NK-92 (cell line): ENCODE measurements around the gene ZEB2.

ENCODE experiments used
- DNase-seq: peaks from one replicate; lab custom pipeline; 2025; ENCODE audit not compliant: unreplicated experiment; lab: John Stamatoyannopoulos, UW

Gene ZEB2

GRCh38 chr2:144361742-144362141 lies 158.2 kb downstream of the ZEB2 start:
- DNase-seq = no peak

DNA sequence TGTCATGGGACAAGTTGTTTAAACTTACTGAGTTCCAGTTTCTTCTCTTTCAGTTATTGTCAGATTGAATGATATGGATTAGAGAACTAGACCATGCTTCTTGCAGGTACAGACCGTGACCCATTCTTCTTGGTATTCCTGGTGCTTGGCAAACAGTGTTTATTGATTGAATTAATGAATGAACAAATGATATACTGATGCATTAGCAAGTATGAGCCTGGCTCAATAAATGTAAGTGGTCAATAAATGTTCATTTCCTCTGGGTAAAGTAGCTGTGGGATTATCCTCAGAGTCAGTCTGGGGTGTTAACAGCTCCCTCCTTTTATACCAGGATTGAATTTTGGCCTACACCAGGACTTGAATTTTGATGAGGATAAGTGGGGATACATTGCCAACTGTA lies 160.2 kb downstream of the ZEB2 start:
- no peak for DNase-seq

DNA sequence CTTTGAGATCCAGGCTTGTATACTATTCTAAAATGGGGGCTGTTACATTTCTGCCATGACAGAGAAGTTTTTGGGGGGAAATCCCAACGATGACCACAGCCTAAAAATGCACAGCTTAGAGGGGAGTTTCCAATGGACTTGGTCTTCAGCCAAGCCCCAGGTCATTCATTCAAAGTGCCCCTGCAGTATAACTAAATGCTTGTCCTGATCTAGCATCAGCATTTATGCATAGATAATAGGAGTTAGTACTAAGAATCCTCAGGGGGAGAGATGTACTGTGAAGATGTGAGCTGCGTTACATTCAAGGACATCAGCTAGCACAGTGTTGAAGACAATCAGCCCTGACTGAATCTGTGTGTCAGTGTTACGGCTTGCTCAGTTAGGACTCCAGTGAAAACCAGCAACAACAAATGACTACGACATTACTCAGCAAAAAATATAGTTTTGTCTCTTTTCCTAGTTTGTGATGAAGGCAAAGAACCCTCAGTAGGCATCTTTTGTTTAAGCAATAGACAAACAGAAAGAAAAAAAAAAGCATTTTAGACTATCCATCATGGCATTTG lies 160.9 kb downstream of the ZEB2 start:
- no peak for DNase-seq

DNA sequence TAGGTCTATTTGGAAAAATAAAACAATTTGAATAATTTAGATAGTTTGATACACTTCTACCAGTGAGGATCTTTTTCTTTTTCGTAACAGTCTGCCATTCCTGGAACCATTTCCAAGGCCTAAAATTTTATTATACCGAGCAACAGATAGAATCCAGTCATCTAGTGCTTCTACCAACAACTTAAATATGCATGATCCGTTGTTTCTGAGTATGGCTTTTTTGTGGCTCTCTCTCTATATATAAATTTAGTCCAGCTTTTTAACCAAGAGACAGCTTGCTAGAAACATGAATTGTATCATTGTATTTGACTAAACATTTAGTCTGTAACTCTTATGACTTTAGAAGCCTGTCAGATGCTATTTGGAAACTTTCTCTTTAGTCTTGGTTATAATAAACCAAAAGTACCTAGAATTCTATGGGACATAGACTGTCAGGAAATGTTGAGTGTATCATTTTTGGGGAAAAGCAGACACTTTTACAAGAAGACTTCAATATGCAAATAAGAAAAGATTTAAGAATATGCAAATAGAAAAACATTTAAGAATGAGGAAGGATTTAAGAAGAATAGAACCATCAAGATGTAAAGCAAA lies 161.4 kb downstream of the ZEB2 start:
- DNase-seq = no peak

DNA sequence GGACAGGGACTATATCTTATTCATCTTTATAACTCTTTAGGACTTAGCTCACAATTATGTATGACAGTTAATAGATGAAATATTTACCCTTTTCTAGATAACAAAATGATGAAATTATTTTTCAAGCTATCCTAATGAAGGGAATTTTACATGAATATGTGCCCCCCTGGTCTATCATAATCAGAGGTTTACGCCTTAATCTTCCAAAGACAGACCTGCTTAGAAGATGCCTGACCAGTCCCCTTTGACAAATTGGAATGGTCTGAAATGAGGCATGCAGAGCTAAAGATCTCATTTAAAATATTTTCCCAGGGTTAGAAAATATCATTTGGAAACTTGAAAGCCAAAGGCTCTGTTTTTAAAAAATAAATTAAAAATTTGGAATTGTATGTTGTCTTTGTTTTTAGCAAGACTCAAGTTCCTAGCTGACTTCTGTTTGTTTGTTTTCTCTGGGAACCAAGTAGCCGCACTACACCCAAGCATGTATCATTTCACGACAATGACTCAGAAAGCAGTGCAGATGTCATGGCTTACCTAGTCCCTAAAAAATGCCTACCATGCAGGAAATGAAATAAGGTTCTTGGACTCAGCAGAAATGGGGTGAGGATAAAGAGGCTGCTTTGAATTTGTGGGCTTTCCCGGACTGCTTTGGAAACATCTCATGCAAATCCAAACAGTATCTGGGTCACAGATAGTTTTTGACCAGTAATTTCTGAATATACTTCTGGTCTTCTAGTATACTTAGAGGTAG lies 162.1 kb downstream of the ZEB2 start:
- DNase-seq = no peak

GRCh38 chr2:144356402-144356801 lies 163.5 kb downstream of the ZEB2 start:
- no peak for DNase-seq

DNA sequence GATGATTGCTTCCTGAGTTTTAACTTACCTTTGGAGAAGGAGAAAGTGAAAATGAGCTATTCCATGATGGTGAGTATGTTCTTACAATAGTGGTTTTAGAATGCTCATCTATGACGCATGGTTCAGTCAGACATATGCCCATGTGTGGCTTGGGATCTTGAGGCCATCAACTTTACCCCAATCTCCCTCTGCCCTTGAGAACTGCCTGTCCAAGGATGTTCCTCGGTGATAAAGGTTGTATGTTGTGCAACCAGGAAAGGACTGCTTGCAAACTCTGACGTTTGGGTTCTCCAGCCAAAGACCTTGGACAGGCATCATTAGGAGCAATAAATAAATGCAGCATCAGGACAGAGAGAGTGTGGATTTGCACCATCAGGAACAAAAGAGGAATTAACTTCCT lies 165.0 kb downstream of the ZEB2 start:
- no peak for DNase-seq

GRCh38 chr2:144351687-144352086 lies 168.2 kb downstream of the ZEB2 start:
- DNase-seq = no peak

DNA sequence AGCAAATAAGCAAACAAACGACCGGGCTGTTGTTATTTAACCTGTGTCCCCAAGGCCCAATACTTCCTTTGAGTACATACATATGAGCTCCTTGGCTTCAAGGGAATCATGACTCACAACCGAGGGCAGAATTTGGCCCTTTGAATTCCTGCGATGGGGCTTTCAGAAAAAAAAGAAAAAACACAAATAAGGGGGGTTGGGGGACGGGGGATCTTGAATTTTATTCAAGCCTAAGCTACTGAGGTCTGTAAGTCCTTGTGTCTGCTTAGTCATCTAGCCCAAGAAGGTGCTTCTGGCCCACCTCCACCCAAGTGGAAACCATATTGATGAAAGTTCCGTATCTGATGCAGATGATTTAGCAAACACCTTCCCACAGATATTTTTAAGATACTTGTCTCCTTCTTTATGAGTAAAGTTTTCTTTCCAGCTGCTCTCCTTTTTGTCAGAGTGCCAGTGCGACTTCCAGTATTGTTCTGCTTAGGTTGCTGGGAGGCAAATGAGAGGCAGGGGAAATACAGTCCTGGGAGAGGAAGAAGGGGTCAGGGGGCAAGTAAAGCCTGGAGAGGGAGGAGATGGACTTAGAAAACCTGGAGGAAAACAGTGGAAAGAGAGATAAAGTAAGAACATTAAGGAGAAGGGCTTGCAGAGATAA lies 169.6 kb downstream of the ZEB2 start:
- DNase-seq = no peak

GRCh38 chr2:144349674-144350073 lies 170.2 kb downstream of the ZEB2 start:
- DNase-seq = no peak

DNA sequence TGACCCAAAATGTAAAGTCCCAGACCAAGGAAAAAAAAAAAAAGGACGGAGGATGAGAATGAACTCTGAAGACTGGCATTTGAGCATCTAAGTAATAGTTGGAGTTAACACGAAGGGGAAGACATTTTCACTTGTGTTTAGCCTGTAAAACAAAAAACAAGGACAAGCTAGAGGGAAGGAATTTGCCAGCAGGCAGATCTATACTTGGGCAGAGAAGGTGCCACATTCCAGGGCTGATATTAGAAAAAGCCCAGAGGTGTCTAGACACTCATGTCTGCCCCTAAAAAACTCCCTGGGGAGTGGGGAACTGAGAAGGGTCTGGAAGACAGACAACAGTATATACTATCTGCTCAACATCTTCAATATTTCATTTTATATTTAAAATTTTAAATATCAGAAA lies 171.1 kb downstream of the ZEB2 start:
- no peak for DNase-seq

GRCh38 chr2:144346229-144346628 lies 173.7 kb downstream of the ZEB2 start:
- DNase-seq = no peak

- no peak for DNase-seq
Measured at GRCh38 chr2:144343145-144343544, 176.8 kb downstream of the ZEB2 start.

DNA sequence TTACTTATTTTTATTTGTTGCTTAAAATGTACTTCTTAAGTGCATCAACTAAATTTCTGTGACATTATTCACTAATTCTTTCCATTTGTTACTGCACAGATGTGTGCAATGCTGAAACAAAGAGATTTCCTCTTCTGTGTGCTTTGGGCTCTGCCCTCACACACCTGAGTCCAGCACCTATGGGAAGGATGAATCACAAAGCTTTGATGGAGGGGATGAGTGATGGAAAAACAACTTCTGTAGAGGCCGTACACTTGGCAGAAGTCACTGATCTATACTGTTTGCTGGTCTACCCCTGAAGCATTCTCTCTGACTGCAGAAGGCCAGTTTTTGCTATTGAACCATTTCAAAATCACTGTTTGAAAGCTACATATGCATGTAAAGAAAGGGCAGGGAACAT lies 178.4 kb downstream of the ZEB2 start:
- no peak for DNase-seq

- DNase-seq = no peak
Measured at GRCh38 chr2:144339048-144339447, 180.9 kb downstream of the ZEB2 start.

GRCh38 chr2:144334551-144334950 lies 185.4 kb downstream of the ZEB2 start:
- DNase-seq = no peak
